B cell (primary cell): Measurements from ENCODE around the gene CHRD. TPM values are rescaled to one million over a fixed set of nuclear protein-coding genes. Genes with fewer than 3 reads are reported as not detected.

ENCODE experiments used
- ATAC-seq: fragments of 200-7000 bp; cut with Tn5 transposase; one replicate; pipeline ENCODE4 v1.10.0; 2021; ENCODE audit warnings: low read depth, mild to moderate bottlenecking, moderate number of reproducible peaks, moderate library complexity
- CTCF ChIA-PET: fragments of 350-600 bp; sonication (Branson Sonifier 250); formaldehyde crosslinking; loops from one replicate; lab custom pipeline; 2021; ENCODE audit warnings: antibody characterized with exemption, inconsistent platforms; lab: Charles Lee
- POLR2A ChIA-PET: fragments of 350-600 bp; sonication (Branson Sonifier 250); formaldehyde crosslinking; loops from one replicate; lab custom pipeline; 2021; ENCODE audit warnings: antibody characterized with exemption; lab: Charles Lee
- DNase-seq: peaks from one replicate; pipeline ENCODE4 v3.0.0; 2013
- H2AFZ ChIP-seq: 2 replicates; pipeline ENCODE4 v1.6.1; 2012; ENCODE audit warnings: mild to moderate bottlenecking, low read depth, low read length; ENCODE audit not compliant: insufficient read depth, poor library complexity, severe bottlenecking
- H3K27ac ChIP-seq, 2 donors: 1 replicate in 1 of 2; 2 replicates in 1 of 2; pipeline ENCODE4 v1.5.1; 2012 to 2013; ENCODE audit warnings: low read length in 2 of 2, mild to moderate bottlenecking in 2 of 2, moderate library complexity in 1 of 2
- H3K27me3 ChIP-seq, 4 experiments: fragments of 200-600 bp in 1 of 4; sonication (generic) in 1 of 4; replicated peaks in 1 of 4; 1 replicate in 2 of 4; 2 replicates in 2 of 4; pipeline versions ENCODE4 v1.6.1 to v1.7.0; 2013 to 2016; ENCODE audit warnings: low read length in 3 of 4, mild to moderate bottlenecking in 2 of 4, mixed read lengths in 1 of 4, moderate library complexity in 1 of 4; ENCODE audit not compliant: insufficient read depth in 4 of 4, control insufficient read depth in 3 of 4; ENCODE audit errors: control extremely low read depth in 1 of 4
- H3K36me3 ChIP-seq, 2 experiments: replicated peaks in 1 of 2; 1 replicate in 1 of 2; 2 replicates in 1 of 2; pipeline versions ENCODE4 v1.6.1 to v1.7.1; 2013; ENCODE audit warnings: low read length in 1 of 2; ENCODE audit not compliant: insufficient read depth in 2 of 2, control insufficient read depth in 1 of 2; ENCODE audit errors: control extremely low read depth in 1 of 2, extremely low read depth in 1 of 2
- H3K4me1 ChIP-seq, 2 donors: fragments of 200-600 bp in 1 of 2; sonication (generic) in 1 of 2; 1 replicate in 1 of 2; 2 replicates in 1 of 2; pipeline versions ENCODE4 v1.5.1 to v1.6.1; 2013 to 2017; ENCODE audit warnings: low read length in 2 of 2; ENCODE audit not compliant: control insufficient read depth in 2 of 2, insufficient read depth in 2 of 2
- H3K4me2 ChIP-seq: replicated peaks from 2 replicates; pipeline ENCODE3; 2012; ENCODE audit warnings: mild to moderate bottlenecking, low read depth, low read length; ENCODE audit not compliant: poor library complexity, severe bottlenecking
- H3K4me3 ChIP-seq, 5 experiments: fragments of 200-600 bp in 1 of 5; sonication (generic) in 1 of 5; 1 replicate in 3 of 5; 2 replicates in 2 of 5; pipeline versions ENCODE4 v1.5.1 to v1.7.0; 2011 to 2016; ENCODE audit warnings: low read length in 4 of 5, mild to moderate bottlenecking in 4 of 5, low read depth in 2 of 5, control low read depth in 1 of 5, moderate library complexity in 1 of 5; ENCODE audit not compliant: insufficient read depth in 1 of 5; ENCODE audit errors: control extremely low read depth in 1 of 5, extremely low read depth in 1 of 5
- H3K79me2 ChIP-seq: fragments of 200-600 bp; sonication (generic); one replicate; pipeline ENCODE4 v1.6.0; 2016; ENCODE audit warnings: low read length; ENCODE audit not compliant: control insufficient read depth, insufficient read depth
- H3K9ac ChIP-seq: fragments of 200-600 bp; sonication (generic); 2 replicates; pipeline ENCODE4 v1.6.1; 2017; ENCODE audit warnings: mild to moderate bottlenecking, low read length, moderate library complexity
- H3K9me3 ChIP-seq, 3 donors: one replicate each; pipeline versions ENCODE4 v1.6.1 to v1.7.1; 2013; ENCODE audit warnings: low read length in 2 of 3; ENCODE audit not compliant: control insufficient read depth in 2 of 3, insufficient read depth in 1 of 3; ENCODE audit errors: control extremely low read depth in 1 of 3
- H4K20me1 ChIP-seq: 2 replicates; pipeline ENCODE4 v1.6.0; 2012; ENCODE audit warnings: mild to moderate bottlenecking, low read length; ENCODE audit not compliant: insufficient read depth, control insufficient read depth, poor library complexity, severe bottlenecking
- H3K27ac Mint-ChIP-seq: one replicate; pipeline ENCODE4 v1.8.0; 2021; ENCODE audit warnings: mixed read lengths
- H3K27me3 Mint-ChIP-seq: one replicate; pipeline ENCODE4 v1.8.0; 2021; ENCODE audit warnings: mixed read lengths
- H3K4me1 Mint-ChIP-seq: one replicate; pipeline ENCODE4 v1.8.0; 2021; ENCODE audit warnings: mixed read lengths
- H3K4me3 Mint-ChIP-seq: one replicate; pipeline ENCODE4 v1.8.0; 2021; ENCODE audit warnings: mixed read lengths
- H3K9me3 Mint-ChIP-seq: one replicate; pipeline ENCODE4 v1.8.0; 2022; ENCODE audit warnings: mixed read lengths; ENCODE audit not compliant: insufficient read depth
- EZH2 ChIP-seq: IDR thresholded peaks from 2 replicates; pipeline ENCODE4 v1.6.1; 2012; ENCODE audit warnings: borderline replicate concordance, low read depth, mild to moderate bottlenecking, moderate library complexity, low read length; ENCODE audit not compliant: insufficient read depth, poor library complexity, severe bottlenecking
- WGBS: methylation state at CpG from one replicate; pipeline ENCODE4 v1.1.5; 2013; ENCODE audit warnings: missing lambda C conversion rate; ENCODE audit not compliant: insufficient coverage; 5-methylcytosine and 5-hydroxymethylcytosine counted together
- intact Hi-C: fragments of 100-400 bp; cut with micrococcal nuclease; formaldehyde crosslinking; loops from one replicate; pipeline ENCODE4 v1.10.0; 2022
- polyA minus RNA-seq: library from RNA; depleted of rRNA, polyadenylated mRNA; stranded (reverse); fragments of >200 nt; gene quantifications from 2 replicates; pipeline ENCODE4 v1.2.3, GENCODE V29; 2012
- polyA plus RNA-seq: library from polyadenylated mRNA; depleted of rRNA; stranded (reverse); fragments of >200 nt; gene quantifications from 2 replicates; pipeline ENCODE4 v1.2.3, GENCODE V29; 2012
- total RNA-seq, 2 donors: library from RNA; stranded (reverse); fragments of 120-200 nt in 1 of 2; gene quantifications; 1 replicate in 1 of 2; 2 replicates in 1 of 2; pipeline versions ENCODE4 v1.2.3 to v1.2.4, GENCODE V29; 2013 to 2022
- TF ChIP-seq, protein P1 (sequence below): fragments of 200-600 bp; IDR thresholded peaks from one replicate; pipeline ENCODE4 v1.8.0; 2022; ENCODE audit warnings: antibody characterized with exemption, mild to moderate bottlenecking

CHRD gene
- total RNA-seq (not detected in 2 replicates), polyA plus RNA-seq (0.10 TPM in 1 of 2 replicates, not detected in the other), polyA minus RNA-seq (not detected in 2 replicates)
- 0.23 TPM for total RNA-seq (2013)

DNA sequence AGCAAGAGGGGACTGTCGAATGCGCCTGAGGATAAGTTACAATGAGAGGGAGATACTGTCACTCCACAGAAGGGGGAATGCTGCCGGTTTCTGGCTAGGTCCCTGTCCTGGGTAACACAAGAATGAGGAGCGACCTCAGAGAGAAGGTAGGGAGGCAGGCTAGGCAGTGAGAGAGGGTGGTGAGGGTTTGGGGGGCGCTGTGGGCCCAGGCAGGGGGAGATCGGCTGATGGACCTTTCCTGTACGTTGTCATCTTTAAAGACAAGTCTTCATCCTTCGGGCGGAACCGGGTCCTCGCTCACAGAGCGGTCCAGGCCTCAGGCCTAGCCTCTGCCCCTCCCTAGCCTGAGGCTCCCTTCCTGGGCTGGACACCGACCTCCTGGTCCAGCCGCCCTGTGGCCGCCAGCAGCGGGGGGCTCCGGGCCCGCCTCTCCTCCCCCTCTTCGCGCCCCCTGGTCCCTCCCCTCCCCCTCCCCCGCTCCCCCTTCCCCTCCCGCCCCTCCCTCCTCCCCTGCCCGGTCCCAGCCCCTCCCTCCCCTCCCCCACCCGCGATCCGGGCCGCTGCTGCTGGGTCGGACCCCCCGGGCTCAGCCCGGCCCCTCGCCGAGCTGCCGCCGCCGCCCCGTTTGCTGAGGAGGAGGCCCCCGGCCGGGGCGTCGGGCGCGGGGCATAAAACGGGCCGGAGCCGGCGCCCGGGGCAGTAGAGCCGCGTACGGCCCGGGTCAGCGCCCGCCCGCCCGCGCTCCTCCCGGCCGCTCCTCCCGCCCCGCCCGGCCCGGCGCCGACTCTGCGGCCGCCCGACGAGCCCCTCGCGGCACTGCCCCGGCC lies at the start of gene CHRD:
Gene CHRD (plus strand): TSS at position 697 of the 827 bp plus-strand sequence. CDS start 265 bp downstream, outside the sequence.
- intact Hi-C loops = no loop called here
- no peaks in the 10 kb centered on the region for H3K36me3 ChIP-seq
- Mint-ChIP-seq H3K9me3 (no peaks in the 10 kb centered on the region), H3K27ac (no peak within 1 kb of the TSS), H3K27me3 (peaks cover 63% of the 10 kb centered on the region), H3K4me3 (peak within 1 kb of the TSS; percentile 79), H3K4me1 (peaks cover 18% of the 10 kb centered on the region)
- H3K9me3 ChIP-seq = peaks cover 0 to 5% (median 0%) of the 10 kb centered on the region in 3 donors
- no peak within 1 kb of the TSS for H3K27ac ChIP-seq
- WGBS = 32% methylated on average over 36 of the region's 71 CpGs
- ChIA-PET POLR2A (no interaction called here), CTCF (interaction anchor here (1.6 kb wide), 1 partner anchor 8 kb away, joined by 5 read pairs; no protein-coding TSS in a partner anchor)
- no peaks in the 10 kb centered on the region for H3K79me2 ChIP-seq
- TF ChIP-seq EZH2 = no peak
- TF ChIP-seq, protein P1, sequence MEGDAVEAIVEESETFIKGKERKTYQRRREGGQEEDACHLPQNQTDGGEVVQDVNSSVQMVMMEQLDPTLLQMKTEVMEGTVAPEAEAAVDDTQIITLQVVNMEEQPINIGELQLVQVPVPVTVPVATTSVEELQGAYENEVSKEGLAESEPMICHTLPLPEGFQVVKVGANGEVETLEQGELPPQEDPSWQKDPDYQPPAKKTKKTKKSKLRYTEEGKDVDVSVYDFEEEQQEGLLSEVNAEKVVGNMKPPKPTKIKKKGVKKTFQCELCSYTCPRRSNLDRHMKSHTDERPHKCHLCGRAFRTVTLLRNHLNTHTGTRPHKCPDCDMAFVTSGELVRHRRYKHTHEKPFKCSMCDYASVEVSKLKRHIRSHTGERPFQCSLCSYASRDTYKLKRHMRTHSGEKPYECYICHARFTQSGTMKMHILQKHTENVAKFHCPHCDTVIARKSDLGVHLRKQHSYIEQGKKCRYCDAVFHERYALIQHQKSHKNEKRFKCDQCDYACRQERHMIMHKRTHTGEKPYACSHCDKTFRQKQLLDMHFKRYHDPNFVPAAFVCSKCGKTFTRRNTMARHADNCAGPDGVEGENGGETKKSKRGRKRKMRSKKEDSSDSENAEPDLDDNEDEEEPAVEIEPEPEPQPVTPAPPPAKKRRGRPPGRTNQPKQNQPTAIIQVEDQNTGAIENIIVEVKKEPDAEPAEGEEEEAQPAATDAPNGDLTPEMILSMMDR = no peak
- DNase-seq = no peak
- H3K4me1 ChIP-seq = peaks cover 13 to 15% of the 10 kb centered on the region in 2 donors
- H4K20me1 ChIP-seq = no peaks in the 10 kb centered on the region
- H2AFZ ChIP-seq = peak within 1 kb of the TSS; percentile 69
- peak within 1 kb of the TSS; percentile 60 for H3K9ac ChIP-seq
- no peak for ATAC-seq
- peak within 1 kb of the TSS; percentile 76 for H3K4me2 ChIP-seq
- H3K27me3 ChIP-seq = peaks cover 0 to 68% (median 25%) of the 10 kb centered on the region in 4 experiments
- H3K4me3 ChIP-seq = peak within 1 kb of the TSS in 4 of 5 experiments; percentile 26 to 48 (median 33)
